Thymus (tissue), 11 donors: ENCODE measurements around the gene SRPX2. TPM values are rescaled to one million over a fixed set of nuclear protein-coding genes. Genes with fewer than 3 reads are reported as not detected.

ENCODE experiments used
- DNase-seq, 9 donors: peaks; one replicate each; pipeline ENCODE4 v3.0.0-alpha.2; 2013; ENCODE audit warnings: low spot score in 9 of 9, low read depth in 6 of 9, missing footprints in 1 of 9
- H3K27ac ChIP-seq, 2 donors: one replicate each; pipeline ENCODE4 v1.5.1; 2013; ENCODE audit warnings: control low read depth in 1 of 2, low read depth in 1 of 2, low read length in 1 of 2, mild to moderate bottlenecking in 1 of 2, moderate library complexity in 1 of 2
- H3K27me3 ChIP-seq, 2 donors: one replicate each; pipeline ENCODE4 v1.5.1; 2013; ENCODE audit warnings: low read length in 1 of 2; ENCODE audit not compliant: control insufficient read depth in 2 of 2, insufficient read depth in 1 of 2
- H3K36me3 ChIP-seq, 2 donors: one replicate each; pipeline ENCODE4 v1.5.1; 2013; ENCODE audit warnings: low read length in 1 of 2, mild to moderate bottlenecking in 1 of 2, moderate library complexity in 1 of 2; ENCODE audit not compliant: control insufficient read depth in 2 of 2, insufficient read depth in 2 of 2
- H3K4me1 ChIP-seq, 2 donors: one replicate each; pipeline ENCODE4 v1.5.1; 2013; ENCODE audit warnings: low read length in 2 of 2; ENCODE audit not compliant: control insufficient read depth in 2 of 2, insufficient read depth in 2 of 2
- H3K4me3 ChIP-seq, 2 donors: one replicate each; pipeline ENCODE4 v1.5.1; 2013; ENCODE audit warnings: low read length in 2 of 2, control low read depth in 1 of 2, mild to moderate bottlenecking in 1 of 2
- H3K9me3 ChIP-seq, 2 donors: one replicate each; pipeline ENCODE4 v1.5.1; 2013; ENCODE audit warnings: low read length in 1 of 2, mild to moderate bottlenecking in 1 of 2; ENCODE audit not compliant: control insufficient read depth in 2 of 2, insufficient read depth in 1 of 2
- WGBS: extraction: QIAGEN DNeasy Blood & Tissue Kit; methylation state at CpG from one replicate; pipeline ENCODE4 v1.1.7; 2013; 5-methylcytosine and 5-hydroxymethylcytosine counted together
- polyA plus RNA-seq: library from polyadenylated mRNA; stranded (reverse); fragments of 200-250 nt; gene quantifications from one replicate; pipeline ENCODE4 v1.2.3, GENCODE V29; 2013
- total RNA-seq: library from RNA; stranded (reverse); fragments of 120-200 nt; gene quantifications from one replicate; pipeline ENCODE4 v1.2.4, GENCODE V29; 2013
- donor health status: healthy.

The SRPX2 gene
- total and polyA plus RNA-seq, 2 donors = 1.6 to 2.2 TPM

DNA sequence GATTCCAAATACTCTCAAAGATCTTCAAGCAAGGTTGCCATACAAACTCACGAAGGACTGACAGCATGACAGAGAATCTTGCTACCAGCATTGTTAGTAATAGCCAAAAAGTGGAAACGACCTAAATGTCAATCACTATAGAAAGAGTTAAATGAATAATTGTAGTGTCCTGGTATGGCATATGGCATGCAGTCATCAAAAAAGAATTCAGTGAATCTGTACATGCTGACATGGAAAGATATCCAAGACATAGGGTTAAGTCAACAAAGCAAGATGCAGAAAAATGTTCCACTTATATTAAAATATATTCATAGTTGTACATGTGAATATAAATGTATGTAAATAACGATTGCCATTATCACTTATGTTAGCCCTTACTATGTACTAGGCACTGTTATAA is 37.6 kb downstream of the SRPX2 start:
- WGBS = 85% methylated on average over 3 of the region's 3 CpGs
- no peak overlapping the region for H3K4me3 ChIP-seq

DNA sequence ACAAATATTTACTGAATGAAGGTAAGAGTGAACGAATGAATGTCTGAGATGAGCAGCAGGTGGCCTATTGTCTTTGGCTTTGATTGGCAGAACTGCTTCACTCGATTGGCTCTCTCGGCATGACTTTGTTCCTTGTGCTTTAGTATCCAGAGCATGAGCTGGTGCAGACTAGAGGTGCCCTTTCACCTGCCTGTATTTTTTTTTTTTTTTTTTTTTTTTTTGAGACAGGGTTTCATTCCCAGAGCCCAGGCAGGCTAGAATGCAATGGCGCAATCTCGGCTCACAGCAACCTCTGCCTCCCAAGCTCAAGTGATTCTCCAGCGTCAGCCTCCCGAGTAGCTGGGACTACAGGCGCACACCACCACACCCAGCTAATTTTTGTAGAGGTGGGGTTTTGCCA is 38.9 kb downstream of the SRPX2 start:
- Histone ChIP-seq H3K9me3 (no peaks in the 10 kb centered on the region), H3K27ac (no peak overlapping the region), H3K36me3 (no peaks in the 10 kb centered on the region), H3K4me1 (no peaks in the 10 kb centered on the region), H3K4me3 (no peak overlapping the region), H3K27me3 (peaks cover 0 to 2% of the 10 kb centered on the region in 2 donors)
- DNase-seq = no peak
- WGBS = 97% methylated on average over 8 of the region's 8 CpGs

More for the DNA sequence above, 37.6 kb downstream of the SRPX2 start:
- Histone ChIP-seq H3K36me3 (no peaks in the 10 kb centered on the region), H3K4me1 (no peaks in the 10 kb centered on the region), H3K9me3 (no peaks in the 10 kb centered on the region), H3K27me3 (peaks cover 0 to 2% of the 10 kb centered on the region in 2 donors), H3K27ac (no peak overlapping the region)
- no peak for DNase-seq

DNA sequence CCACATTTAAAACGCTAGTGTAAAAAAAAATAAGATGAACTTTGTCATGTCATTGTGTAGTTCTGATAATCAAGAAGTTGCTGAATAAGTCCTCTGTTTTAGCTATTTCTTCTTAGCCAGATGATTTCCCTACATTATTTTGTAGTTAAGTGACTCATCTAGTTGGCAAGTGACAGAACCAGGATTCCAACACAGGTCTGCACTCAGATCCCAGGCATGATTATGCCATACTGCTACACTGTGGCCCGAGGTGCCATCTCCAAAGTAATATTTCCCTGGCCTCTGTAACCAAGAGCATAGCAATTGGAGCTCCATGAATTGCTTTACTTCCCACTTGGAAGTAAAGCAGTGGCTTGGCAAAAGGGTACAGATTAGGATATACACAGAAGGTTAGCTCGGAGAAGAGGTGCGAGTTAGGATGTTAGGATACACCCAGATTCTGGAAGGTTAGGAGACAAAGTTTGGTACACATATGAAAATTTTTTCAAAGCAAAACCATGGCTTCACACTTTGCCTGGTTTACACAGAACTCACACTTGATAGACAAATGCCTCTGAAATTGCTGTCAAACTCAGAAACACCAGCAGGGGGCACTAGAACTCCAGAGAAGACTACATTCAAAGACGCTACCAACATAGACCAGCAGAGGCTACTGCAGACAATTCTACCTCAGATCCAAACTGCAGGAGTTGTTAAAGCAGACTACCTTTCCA is 41.4 kb downstream of the SRPX2 start:
- Histone ChIP-seq H3K27ac (no peak overlapping the region), H3K4me1 (no peaks in the 10 kb centered on the region), H3K4me3 (no peak overlapping the region), H3K27me3 (no peaks in the 10 kb centered on the region), H3K9me3 (no peaks in the 10 kb centered on the region), H3K36me3 (no peaks in the 10 kb centered on the region)
- 64% methylated on average over 5 of the region's 5 CpGs for WGBS
- DNase-seq = peak; percentile 27 to 83 (median 44)

DNA sequence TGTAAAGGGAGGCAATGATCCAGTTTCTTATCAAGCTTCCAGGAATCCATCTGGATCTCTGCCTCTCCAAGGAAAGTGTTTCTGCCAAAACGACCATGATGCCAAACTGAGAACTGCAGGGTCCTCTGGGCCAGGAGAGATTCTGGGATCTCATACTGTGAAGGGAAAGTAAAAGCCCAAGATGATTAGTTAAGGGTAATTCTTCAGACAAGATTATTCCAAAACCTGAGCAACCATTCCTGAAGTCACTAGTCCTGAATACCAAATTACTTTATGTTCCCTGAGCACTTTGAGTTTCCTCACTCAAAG is 42.0 kb downstream of the SRPX2 start:
- no peaks in the 10 kb centered on the region for H3K9me3 ChIP-seq
- 80% methylated on average over 1 of the region's 1 CpG for WGBS
- H3K27me3 ChIP-seq = no peaks in the 10 kb centered on the region
- no peak for DNase-seq
- no peaks in the 10 kb centered on the region for H3K4me1 ChIP-seq
- no peaks in the 10 kb centered on the region for H3K36me3 ChIP-seq
- no peak overlapping the region for H3K27ac ChIP-seq
- no peak overlapping the region for H3K4me3 ChIP-seq

DNA sequence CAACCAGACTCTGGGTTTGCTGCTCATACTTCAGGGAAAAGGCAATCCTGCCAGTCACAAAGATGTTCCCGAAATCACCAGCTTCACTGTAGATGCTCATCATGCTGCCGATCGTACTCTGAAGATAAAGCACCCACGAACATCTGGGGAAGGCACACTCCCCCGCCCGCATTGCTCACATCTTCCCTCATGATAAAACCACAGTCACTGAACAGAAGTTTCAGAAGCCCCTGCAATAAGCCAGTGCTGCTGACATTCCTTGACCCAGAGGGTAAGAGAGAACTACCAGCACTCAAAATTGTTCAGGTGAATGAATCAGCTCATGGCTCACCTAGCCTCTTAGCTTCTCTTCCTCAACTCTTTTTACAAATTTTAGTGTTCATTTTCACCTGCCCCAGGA is 43.1 kb downstream of the SRPX2 start:
- DNase-seq = peak in 2 of 9 donors; percentile 6 to 27
- H3K27me3 ChIP-seq = no peaks in the 10 kb centered on the region
- H3K4me3 ChIP-seq = no peak overlapping the region
- no peak overlapping the region for H3K27ac ChIP-seq
- H3K9me3 ChIP-seq = no peaks in the 10 kb centered on the region
- no peaks in the 10 kb centered on the region for H3K36me3 ChIP-seq
- no peaks in the 10 kb centered on the region for H3K4me1 ChIP-seq
- WGBS = 27% methylated on average over 6 of the region's 6 CpGs

DNA sequence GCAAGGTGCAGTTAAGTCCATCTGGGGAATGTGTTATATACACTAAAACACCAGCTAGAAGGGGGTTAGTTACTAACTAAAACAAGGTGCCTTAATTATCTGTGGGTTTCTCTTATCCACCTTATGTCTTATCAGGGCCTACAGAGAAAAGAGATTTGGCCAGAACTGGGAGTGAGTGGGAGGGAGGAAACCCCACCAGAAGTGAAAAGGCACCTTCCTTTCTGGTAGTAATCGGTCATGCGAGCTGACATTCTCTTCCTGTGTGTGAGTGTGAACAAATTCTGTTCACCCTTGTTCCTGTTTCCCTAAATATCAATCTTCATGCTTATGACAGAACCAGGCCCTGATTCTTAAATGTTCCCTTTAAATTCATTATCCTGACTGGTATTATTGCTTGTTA is 43.5 kb downstream of the SRPX2 start:
- WGBS = 32% methylated on average over 2 of the region's 2 CpGs
- no peaks in the 10 kb centered on the region for H3K36me3 ChIP-seq

DNA sequence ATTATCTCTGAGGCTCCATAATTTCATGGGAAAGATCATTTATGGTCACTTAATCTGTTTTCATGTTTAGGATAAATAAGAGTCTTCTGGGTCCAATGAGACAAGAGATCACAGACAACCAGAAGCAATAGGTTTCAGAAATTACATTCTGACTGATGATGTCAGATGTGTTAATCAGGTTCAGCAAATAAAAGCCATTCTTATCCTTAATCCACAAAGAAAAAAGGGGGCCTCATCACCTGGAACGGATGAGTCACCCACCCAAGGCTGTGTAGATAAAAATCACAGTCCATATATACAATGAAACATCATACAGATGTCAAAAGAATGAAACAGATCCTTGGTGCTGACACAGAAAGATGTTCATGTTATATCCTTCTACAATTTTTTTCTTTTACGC is 51.3 kb downstream of the SRPX2 start:
- no peak overlapping the region for H3K27ac ChIP-seq
- 77% methylated on average over 2 of the region's 2 CpGs for WGBS
- no peaks in the 10 kb centered on the region for H3K27me3 ChIP-seq
- DNase-seq = no peak
- H3K36me3 ChIP-seq = no peaks in the 10 kb centered on the region
- H3K4me3 ChIP-seq = no peak overlapping the region
- no peaks in the 10 kb centered on the region for H3K9me3 ChIP-seq
- no peaks in the 10 kb centered on the region for H3K4me1 ChIP-seq

More for the DNA sequence above, 43.5 kb downstream of the SRPX2 start:
- H3K4me3 ChIP-seq = no peak overlapping the region
- no peak for DNase-seq
- no peaks in the 10 kb centered on the region for H3K4me1 ChIP-seq
- no peak overlapping the region for H3K27ac ChIP-seq
- no peaks in the 10 kb centered on the region for H3K9me3 ChIP-seq
- no peaks in the 10 kb centered on the region for H3K27me3 ChIP-seq

DNA sequence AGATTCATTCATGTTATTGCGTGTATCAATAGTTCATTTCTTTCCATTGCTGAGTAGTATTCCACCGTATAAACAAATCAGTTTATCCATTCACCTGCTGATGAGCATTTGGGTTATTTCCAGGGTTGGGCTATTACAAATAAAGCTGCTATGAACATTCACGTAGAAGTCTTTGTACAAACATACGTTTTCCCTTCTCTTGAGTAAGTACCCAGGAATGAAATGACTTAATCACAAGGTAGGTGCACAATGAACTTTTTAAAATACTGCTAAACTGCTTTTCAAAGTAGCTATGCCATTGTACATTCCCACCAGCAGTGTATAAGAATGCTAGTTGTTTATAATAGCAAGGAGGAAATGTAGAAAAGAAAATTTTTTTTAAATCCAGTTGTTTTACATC is 52.0 kb downstream of the SRPX2 start:
- Histone ChIP-seq H3K9me3 (no peaks in the 10 kb centered on the region), H3K4me1 (no peaks in the 10 kb centered on the region), H3K4me3 (no peak overlapping the region), H3K27me3 (no peaks in the 10 kb centered on the region), H3K36me3 (no peaks in the 10 kb centered on the region), H3K27ac (no peak overlapping the region)
- 96% methylated on average over 4 of the region's 4 CpGs for WGBS
- no peak for DNase-seq

DNA sequence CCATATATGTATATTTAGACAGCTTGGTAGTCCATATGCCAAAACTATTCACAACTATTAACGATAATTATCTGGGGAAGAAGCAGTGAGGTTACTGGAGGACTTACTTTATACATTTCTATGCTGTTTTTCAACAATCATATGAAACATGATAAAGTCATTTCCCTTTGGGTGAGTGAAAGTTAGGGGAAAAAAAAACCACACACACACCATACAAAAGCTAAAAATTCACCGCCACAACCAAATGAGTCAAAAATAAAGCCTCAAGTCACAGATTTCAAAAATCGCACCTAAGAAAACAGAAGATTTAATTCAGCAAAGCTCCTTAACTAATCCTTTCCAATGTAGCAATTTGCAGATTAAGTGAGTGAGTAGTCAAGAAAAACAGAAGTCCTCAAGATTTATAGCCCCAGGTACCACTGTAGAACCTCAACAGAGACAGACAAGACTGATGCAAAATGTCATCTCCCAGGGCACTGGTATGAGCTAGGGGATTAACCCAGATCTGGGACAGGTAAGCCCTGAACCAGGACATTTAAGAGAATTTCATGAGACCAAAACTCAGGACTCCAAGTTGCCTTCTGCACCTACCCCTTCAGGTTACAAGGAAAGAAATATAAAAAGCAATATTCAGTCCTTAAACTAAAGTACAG is 52.8 kb downstream of the SRPX2 start:
- WGBS = 51% methylated on average over 3 of the region's 3 CpGs
- Histone ChIP-seq H3K9me3 (no peaks in the 10 kb centered on the region), H3K36me3 (no peaks in the 10 kb centered on the region), H3K4me3 (no peak overlapping the region), H3K4me1 (no peaks in the 10 kb centered on the region), H3K27ac (no peak overlapping the region), H3K27me3 (no peaks in the 10 kb centered on the region)
- no peak for DNase-seq
